ENCODE data around the gene POP4.
A peak's percentile ranks its signal among the peaks of the same experiment; 100 is the strongest.

The POP4 gene

GRCh38 chr19:29653398-29653797 is 47.3 kb downstream of the POP4 start:
- Histone ChIP-seq H3K27ac (ENCODE audit: poor library complexity, severe bottlenecking) (no peak overlapping the region), H3K36me3 (ENCODE audit: low read depth) (no peaks in the 10 kb centered on the region), H3K27me3 (ENCODE audit: insufficient read depth, poor library complexity, severe bottlenecking) (no peaks in the 10 kb centered on the region), H3K4me3 (ENCODE audit: severe bottlenecking) (no peak overlapping the region), H3K9me3 (ENCODE audit: severe bottlenecking) (no peaks in the 10 kb centered on the region), H3K4me1 (ENCODE audit: insufficient read depth, poor library complexity, severe bottlenecking) (no peaks in the 10 kb centered on the region)
- TF ChIP-seq CTCF (IDR thresholded peaks at IDR 0.05; ENCODE audit: poor library complexity, severe bottlenecking), result no peak
- no peak for DNase-seq (ENCODE audit: low spot score)
- no peak for ATAC-seq (ENCODE audit: low read depth)

- H3K36me3 ChIP-seq (ENCODE audit: low read depth), result no peaks in the 10 kb centered on the region
- no peak for TF ChIP-seq CTCF (IDR thresholded peaks at IDR 0.05; ENCODE audit: poor library complexity, severe bottlenecking)
These were observed 49.7 kb downstream of the POP4 start for GRCh38 chr19:29655648-29656335.

GRCh38 chr19:29658221-29658991 is 52.3 kb downstream of the POP4 start:
- H3K9me3 ChIP-seq (ENCODE audit: severe bottlenecking), result no peaks in the 10 kb centered on the region
- H3K4me3 ChIP-seq (ENCODE audit: severe bottlenecking), result no peak overlapping the region
- H3K36me3 ChIP-seq (ENCODE audit: low read depth), result no peaks in the 10 kb centered on the region
- no peak overlapping the region for H3K27ac ChIP-seq (ENCODE audit: poor library complexity, severe bottlenecking)
- ATAC-seq (ENCODE audit: low read depth) (no peak), DNase-seq (ENCODE audit: low spot score) (no peak)
- TF ChIP-seq CTCF (IDR thresholded peaks at IDR 0.05; ENCODE audit: poor library complexity, severe bottlenecking), result no peak
- H3K27me3 ChIP-seq (ENCODE audit: insufficient read depth, poor library complexity, severe bottlenecking), result no peaks in the 10 kb centered on the region
- H3K4me1 ChIP-seq (ENCODE audit: insufficient read depth, poor library complexity, severe bottlenecking), result peaks cover 12% of the 10 kb centered on the region

More at GRCh38 chr19:29655648-29656335, 49.7 kb downstream of the POP4 start:
- ATAC-seq (ENCODE audit: low read depth) (no peak), DNase-seq (ENCODE audit: low spot score) (no peak)
- Histone ChIP-seq H3K9me3 (ENCODE audit: severe bottlenecking) (no peaks in the 10 kb centered on the region), H3K4me1 (ENCODE audit: insufficient read depth, poor library complexity, severe bottlenecking) (no peaks in the 10 kb centered on the region), H3K27ac (ENCODE audit: poor library complexity, severe bottlenecking) (no peak overlapping the region), H3K27me3 (ENCODE audit: insufficient read depth, poor library complexity, severe bottlenecking) (no peaks in the 10 kb centered on the region), H3K4me3 (ENCODE audit: severe bottlenecking) (no peak overlapping the region)

GRCh38 chr19:29660835-29661234 is 54.8 kb downstream of the POP4 start:
- Histone ChIP-seq H3K27me3 (ENCODE audit: insufficient read depth, poor library complexity, severe bottlenecking) (no peaks in the 10 kb centered on the region), H3K4me3 (ENCODE audit: severe bottlenecking) (no peak overlapping the region), H3K4me1 (ENCODE audit: insufficient read depth, poor library complexity, severe bottlenecking) (peaks cover 18% of the 10 kb centered on the region), H3K27ac (ENCODE audit: poor library complexity, severe bottlenecking) (no peak overlapping the region), H3K9me3 (ENCODE audit: severe bottlenecking) (no peaks in the 10 kb centered on the region), H3K36me3 (ENCODE audit: low read depth) (no peaks in the 10 kb centered on the region)
- DNase-seq (ENCODE audit: low spot score) (no peak), ATAC-seq (ENCODE audit: low read depth) (no peak)
- no peak for TF ChIP-seq CTCF (IDR thresholded peaks at IDR 0.05; ENCODE audit: poor library complexity, severe bottlenecking)

GRCh38 chr19:29662278-29662603 is 56.2 kb downstream of the POP4 start:
- DNase-seq (ENCODE audit: low spot score) (no peak), ATAC-seq (ENCODE audit: low read depth) (no peak)
- H3K27ac ChIP-seq (ENCODE audit: poor library complexity, severe bottlenecking), result peak overlapping the region; percentile 21
- H3K4me3 ChIP-seq (ENCODE audit: severe bottlenecking), result no peak overlapping the region
- H3K27me3 ChIP-seq (ENCODE audit: insufficient read depth, poor library complexity, severe bottlenecking), result no peaks in the 10 kb centered on the region
- no peak for TF ChIP-seq CTCF (IDR thresholded peaks at IDR 0.05; ENCODE audit: poor library complexity, severe bottlenecking)
- H3K36me3 ChIP-seq (ENCODE audit: low read depth), result no peaks in the 10 kb centered on the region
- peaks cover 18% of the 10 kb centered on the region for H3K4me1 ChIP-seq (ENCODE audit: insufficient read depth, poor library complexity, severe bottlenecking)
- H3K9me3 ChIP-seq (ENCODE audit: severe bottlenecking), result no peaks in the 10 kb centered on the region
